RPMI7951 (cell line): ENCODE measurements around the gene ZSCAN21. TPM values are rescaled to one million over a fixed set of nuclear protein-coding genes. Genes with fewer than 3 reads are reported as not detected.
A peak's percentile ranks its signal among the peaks of the same experiment; 100 is the strongest.

ENCODE experiments used
- DNase-seq: peaks from one replicate; pipeline ENCODE4 v3.0.0-alpha.2; 2012; ENCODE audit warnings: low read depth
- total RNA-seq: library from RNA; depleted of rRNA; stranded (reverse); fragments of >200 nt; shearing (Covaris generic); gene quantifications from 2 replicates; pipeline ENCODE4 v1.2.3, GENCODE V29; 2014

Gene ZSCAN21
- total RNA-seq, 1 experiment from 2014 or later, result 15.4 TPM

DNA sequence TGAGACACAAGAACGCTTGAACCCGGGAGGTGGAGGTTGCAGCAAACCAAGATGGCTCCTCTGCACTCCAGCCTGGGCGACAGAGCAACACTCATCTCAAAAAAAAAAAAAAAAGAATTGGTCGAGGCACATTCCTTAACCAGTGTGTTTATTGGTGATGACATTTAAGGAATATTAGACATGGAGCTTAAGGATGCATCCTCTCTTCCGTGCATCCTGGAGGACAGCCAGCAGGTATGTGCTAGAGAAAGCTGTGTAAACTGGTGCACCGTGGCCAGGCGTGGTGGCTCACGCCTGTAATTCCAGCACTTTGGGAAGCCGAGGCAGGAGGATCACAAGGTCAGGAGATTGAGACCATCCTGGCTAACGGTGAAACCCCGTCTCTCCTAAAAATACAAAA lies 22.4 kb upstream of the ZSCAN21 start:
- DNase-seq, result no peak

DNA sequence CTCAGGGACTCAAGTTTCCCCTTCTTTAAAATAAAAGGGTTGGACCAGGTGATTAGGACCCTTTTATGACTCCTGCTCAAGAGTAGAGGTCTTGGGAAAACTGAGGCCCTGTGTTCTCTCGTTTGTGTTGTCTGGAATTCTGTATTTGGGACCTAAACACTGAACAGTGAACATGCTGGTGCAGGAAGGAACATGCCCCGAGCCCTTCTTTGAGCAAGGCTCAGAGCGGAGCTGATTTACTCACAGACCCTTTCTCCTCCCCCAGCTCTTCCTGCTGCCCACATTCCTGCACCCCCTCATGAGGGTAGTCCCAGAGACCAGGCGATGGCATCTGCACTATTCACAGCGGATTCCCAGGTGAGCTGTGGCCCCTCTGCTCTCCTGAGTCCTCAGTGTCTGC lies 20.0 kb upstream of the ZSCAN21 start:
- no peak for DNase-seq

DNA sequence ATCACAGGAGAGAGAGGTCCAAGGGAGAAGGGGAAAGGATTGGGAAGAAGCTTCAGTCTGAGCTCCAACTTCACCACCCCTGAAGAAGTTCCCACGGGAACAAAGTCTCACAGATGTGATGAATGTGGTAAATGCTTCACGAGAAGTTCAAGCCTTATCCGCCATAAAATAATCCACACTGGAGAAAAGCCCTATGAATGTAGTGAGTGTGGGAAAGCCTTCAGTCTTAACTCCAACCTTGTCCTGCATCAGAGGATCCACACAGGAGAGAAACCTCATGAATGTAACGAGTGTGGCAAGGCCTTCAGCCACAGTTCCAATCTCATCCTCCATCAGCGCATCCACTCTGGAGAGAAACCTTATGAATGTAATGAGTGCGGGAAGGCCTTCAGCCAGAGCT lies 16.0 kb upstream of the ZSCAN21 start:
- no peak for DNase-seq

DNA sequence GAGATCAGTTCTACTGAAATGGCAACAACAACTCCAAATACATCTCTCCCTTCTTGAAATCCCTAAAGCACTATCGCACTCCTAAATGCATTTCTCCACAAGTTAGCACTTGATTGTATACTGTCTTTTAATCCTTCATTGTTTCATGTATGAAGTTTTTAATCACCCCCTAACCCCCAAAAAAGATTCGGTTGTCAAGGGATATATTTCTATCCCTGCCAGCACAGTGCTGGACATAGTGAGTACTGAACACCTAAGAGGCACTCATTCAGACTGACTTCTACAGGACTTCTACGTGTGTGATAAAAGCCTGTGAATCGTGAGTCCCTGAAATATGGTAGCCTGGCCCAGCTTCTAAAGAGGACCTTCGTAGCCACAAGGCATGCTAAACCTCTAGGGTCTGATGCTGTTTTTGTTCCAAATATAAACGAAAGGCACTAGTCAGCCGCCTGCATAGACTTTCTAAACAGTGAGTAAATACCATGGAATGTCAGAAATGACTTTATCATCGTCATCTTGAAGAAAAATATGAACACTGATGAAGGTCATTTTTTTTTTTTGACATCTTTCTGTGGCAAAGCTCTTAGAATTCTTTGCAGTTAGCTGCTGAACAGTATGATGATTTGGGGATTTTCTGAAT lies 14.6 kb upstream of the ZSCAN21 start:
- peak; percentile 58 for DNase-seq

DNA sequence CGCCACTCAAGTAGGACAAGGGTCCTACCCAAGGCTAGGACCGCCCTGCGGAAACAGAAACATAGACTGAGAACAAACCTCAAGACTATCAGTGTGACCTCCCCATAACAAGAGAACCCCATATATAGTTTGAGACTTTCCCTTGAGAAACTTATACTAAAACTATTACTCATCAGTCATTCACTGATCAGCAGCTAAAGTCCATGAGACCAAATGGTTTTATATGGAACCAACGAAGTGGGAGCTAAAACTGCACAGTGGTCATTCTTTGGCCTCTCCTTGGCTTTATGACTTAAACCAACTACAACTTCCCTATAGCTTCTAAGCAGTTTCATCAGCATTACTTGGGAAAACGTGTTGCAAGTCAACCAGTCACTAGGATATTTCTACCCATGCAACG lies 13.7 kb upstream of the ZSCAN21 start:
- DNase-seq, result no peak

DNA sequence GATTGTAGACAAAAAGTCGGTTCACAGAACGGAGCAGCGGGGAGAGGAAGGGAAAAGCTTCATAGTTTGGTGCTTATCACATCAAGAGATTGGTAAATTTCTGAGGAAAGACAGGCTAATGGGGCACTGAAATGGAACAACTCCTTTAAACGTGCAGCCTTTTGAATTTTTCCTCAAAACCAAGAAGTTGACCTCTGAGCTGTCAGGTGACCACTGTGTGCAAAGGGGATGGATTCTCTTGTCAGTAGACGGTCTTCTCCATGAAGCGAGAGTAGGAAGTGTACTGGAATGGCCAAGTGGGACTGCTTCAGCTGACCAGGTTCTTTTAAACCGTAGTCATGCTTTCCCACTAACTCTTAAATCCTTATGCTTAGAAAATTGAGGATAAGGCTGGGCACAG lies 11.2 kb upstream of the ZSCAN21 start:
- DNase-seq, result no peak

DNA sequence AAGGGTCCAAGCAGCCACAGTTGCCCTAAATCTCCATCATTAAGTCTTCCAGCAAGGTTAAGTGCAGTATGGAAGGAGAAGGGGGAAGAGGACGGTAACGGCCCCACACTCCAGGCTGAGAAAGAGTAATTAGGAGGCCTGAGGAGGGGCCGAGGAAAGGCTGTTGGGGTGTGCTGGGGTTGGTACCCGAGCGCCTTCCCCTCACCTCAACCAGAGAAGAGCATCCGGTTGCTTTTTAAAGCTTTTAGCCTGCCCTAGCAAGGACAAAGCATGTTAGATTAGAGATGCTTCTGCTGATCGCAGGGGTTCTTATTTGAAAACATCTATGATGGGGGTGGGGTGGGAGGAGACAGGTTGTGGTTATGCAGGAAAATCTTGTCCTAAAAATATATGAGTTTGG lies 9.0 kb upstream of the ZSCAN21 start:
- no peak for DNase-seq

DNA sequence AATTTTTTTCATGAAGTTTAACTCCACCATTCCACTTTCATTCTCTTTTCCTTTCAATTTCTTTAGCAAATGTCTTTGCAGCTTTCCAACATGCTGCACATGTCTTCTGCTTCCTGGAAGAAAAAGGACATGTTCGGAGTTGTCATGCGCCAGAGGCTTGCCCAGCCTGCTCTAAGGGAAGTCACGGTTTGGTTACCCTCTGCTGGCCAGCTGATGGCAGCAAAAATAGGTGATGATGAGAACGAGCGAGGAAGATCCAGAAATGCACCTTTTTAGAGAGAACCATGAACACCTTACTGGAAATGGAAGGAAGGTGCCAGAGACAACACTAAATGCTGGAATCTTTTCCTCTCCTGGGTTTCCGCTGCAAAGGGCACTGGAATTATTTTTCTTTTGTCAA lies 4.9 kb upstream of the ZSCAN21 start:
- DNase-seq, result peak; percentile 54

DNA sequence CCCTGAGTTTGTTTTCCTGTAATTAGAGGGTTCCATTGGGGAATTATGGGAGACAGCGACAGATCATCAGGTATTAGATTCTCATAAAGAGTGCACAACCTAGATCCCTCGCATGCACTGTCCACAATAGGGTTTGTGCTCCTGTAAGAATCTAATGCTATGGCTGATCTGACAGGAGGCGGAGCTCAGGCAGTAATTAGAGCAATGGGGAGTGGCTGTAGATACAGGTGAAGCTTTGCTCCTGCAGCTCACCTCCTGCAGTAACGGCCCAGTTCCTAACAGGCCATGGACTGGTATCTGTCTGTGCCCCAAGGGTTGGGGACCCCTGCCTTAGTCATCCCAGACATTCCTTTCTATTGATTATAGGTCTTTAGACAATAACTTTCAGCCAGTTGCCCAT lies 894 bp upstream of the ZSCAN21 start:
- no peak for DNase-seq

DNA sequence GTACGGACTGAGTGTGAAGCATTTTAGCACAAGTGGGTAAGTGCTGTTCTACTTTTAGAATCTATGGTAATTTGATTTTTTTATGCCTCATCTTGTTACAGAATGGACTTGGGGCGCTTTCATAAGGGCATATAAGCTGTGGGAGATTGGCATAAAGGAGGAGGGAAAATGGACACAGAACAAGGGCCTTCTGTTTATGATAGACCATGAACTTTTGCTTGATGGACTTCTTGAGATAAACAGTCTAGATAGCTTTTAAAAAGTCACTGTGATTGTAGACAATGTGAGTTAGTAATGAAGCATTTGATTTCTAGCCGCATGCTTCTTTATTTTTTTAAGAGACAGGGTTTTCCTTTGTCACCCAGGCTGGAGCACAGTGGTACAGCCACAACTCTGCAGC lies 2.0 kb downstream of the ZSCAN21 start:
- DNase-seq, result peak; percentile 25

DNA sequence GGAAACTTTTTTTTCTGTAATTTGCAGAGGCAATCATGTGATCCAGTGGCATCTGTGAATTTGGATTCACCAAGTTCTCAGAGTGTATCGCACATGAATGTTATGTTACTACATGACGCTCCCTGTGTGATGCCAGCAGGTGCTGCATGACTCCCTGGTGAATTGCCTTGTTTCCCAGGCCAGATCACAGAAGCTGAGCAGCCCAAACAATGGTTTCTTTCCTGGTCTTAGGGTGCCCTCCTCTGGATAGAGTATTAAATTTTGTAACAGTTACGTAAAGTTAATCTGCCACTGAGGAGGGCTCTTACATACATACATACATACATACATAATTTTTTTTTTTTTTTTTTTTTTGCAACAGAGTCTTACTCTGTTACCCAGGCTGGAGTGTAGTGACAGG lies 3.6 kb downstream of the ZSCAN21 start:
- peak; percentile 52 for DNase-seq

DNA sequence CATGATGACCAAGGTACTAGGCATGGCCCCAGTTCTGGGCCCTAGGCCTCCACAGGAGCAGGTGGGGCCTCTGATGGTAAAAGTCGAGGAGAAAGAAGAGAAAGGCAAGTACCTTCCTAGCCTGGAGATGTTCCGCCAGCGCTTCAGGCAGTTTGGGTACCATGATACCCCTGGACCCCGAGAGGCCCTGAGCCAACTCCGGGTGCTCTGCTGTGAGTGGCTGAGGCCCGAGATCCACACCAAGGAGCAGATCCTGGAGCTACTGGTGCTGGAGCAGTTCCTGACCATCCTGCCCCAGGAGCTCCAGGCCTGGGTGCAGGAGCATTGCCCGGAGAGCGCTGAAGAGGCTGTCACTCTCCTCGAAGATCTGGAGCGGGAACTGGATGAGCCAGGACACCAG lies 7.4 kb downstream of the ZSCAN21 start:
- no peak for DNase-seq

DNA sequence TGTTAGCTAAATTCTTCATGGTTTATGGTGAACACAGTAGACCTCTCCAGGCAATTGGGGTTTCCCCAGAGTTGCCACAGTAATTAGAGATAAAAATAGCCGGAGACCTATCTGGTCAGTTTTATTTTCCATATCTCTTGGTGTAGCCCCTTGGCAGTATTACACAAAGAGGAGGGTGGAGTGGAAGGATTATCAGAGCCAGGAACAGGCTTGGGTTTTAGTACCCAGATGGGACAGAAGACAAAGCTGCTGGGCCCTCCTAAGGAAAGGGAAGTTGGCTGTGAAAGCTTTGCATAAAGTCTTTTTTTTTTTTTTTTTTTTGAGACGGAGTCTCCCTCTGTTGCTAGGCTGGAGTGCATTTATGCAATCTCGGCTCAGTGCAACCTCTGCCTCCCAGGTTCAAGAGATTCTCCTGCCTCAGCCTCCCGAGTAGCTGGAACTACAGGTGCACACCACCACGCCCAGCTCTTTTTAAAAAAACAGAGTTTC lies 9.7 kb downstream of the ZSCAN21 start:
- no peak for DNase-seq

DNA sequence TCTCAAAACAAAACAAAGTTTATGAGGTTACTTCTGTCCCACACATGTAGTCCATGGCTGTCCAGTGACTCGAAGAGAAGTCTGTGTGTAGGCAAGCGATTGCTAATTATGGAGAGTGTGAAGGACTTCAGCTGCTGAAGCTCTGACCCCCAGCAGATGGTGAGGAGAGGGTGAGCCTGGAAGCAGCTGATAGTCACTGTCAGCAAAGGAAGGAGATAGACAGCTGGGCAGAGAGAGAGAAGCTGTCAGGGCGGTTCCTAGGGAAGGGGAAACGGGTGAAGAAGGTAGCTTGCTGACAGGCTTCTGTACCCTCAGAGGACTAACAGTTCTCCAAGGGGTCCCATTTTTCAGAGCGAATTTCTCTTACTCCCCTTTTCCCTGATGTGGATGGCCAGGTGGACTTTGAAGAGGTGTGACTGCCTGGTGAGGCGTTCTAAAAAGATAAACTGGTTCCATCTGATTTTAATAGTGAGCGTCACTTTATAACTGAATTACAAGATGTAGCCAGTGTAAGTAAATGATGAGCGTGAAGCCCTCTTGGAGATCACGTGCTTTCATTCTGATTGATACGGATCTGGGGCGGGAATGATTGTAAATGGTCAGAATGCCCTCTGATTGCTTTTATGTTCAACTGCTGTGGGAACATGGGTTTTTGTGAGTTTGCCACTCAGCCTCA lies 12.1 kb downstream of the ZSCAN21 start:
- DNase-seq, result no peak

DNA sequence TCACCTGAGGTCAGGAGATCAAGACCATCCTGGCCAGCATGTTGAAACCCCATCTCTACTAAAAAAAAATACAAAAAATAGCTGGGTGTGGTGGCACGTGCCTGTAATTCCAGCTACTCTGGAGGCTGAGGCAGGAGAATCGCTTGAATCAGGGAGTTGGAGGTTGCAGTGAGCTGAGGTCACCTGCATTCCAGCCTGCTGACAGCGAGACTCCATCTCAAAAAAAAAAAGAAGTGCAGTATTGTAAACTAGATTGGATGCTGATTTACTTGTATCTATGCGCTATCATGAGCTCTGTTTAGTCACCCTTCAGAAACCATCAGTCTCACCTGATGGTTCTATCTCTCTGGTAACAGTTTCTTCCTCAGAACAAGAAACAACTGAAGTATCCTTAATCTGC lies 13.8 kb downstream of the ZSCAN21 start:
- DNase-seq, result no peak

DNA sequence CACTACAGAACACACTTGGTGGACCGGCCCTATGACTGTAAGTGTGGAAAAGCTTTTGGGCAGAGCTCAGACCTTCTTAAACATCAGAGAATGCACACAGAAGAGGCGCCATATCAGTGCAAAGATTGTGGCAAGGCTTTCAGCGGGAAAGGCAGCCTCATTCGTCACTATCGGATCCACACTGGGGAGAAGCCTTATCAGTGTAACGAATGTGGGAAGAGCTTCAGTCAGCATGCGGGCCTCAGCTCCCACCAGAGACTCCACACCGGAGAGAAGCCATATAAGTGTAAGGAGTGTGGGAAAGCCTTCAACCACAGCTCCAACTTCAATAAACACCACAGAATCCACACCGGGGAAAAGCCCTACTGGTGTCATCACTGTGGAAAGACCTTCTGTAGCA lies 14.6 kb downstream of the ZSCAN21 start:
- DNase-seq, result no peak

DNA sequence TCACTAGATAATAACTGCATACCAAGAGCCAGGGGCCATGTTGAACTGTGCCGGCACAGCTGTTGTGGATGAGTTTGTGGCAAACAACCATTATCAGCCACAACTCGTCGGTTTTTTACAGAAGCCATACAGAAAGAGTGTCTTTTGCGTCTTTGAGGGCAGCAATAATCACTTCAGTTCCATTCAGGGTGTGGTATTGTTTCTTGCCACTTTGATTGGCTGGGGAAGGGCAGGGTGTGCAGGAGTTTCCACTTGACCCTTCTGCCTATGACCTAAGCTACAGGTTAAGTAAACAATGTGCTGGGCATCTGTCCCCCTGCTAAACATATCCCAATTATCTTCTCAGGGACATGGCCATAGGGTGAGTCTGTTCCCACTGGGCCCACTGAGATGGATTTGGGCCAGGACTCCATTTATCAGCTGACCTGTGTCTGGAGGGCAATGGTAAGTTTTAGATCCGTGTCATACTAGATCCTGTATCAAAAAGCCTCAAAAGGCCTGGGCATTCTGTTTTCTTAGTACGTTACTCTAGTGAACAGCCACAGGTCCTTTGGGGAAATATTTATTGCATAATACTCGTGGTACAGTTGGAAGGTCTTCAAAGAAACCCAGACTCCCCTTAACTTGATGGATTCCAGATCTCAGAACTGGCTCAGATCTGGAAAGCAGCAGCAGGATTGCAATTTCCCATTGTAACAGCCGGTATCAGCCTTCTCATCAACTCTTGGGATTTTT lies 16.0 kb downstream of the ZSCAN21 start:
- peak; percentile 70 for DNase-seq

DNA sequence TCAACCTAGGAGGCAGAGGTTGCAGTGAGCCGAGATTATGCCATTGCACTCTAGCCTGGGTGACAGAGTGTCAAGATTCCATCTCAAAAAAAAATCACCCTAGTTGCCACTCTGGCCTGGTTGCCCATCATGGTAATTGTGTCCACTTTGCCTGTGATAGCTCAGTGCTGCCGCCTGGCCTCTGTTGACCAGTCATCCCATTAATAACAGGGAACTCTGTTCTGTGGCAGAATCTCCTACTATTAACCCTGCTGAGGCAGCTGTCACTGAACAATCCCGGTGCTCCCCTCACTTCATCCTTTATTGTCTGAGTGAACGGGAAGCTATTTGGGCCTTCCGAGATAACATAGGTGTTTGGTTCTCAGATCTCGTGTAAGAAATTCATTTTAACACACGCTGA lies 17.4 kb downstream of the ZSCAN21 start:
- no peak for DNase-seq

DNA sequence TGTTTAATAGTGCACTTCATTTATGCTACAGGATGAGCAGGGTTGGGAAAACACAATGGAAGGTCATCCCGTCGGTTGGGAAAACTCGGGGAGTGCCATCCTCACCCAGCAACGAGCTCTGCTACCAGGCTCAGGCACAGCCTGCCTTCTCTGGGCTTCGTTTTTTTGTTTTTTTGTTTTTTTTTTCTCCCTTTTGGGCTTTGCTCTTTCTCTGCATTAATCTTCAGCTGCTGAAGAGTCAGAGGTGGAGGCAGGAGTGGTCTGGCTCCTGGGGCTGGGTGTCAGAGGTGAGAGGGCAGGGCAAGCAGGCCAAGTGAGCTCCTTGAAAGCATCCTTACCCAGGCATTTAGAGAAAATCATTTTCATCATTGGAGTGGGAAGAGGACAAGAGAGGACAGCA lies 20.4 kb downstream of the ZSCAN21 start:
- no peak for DNase-seq

DNA sequence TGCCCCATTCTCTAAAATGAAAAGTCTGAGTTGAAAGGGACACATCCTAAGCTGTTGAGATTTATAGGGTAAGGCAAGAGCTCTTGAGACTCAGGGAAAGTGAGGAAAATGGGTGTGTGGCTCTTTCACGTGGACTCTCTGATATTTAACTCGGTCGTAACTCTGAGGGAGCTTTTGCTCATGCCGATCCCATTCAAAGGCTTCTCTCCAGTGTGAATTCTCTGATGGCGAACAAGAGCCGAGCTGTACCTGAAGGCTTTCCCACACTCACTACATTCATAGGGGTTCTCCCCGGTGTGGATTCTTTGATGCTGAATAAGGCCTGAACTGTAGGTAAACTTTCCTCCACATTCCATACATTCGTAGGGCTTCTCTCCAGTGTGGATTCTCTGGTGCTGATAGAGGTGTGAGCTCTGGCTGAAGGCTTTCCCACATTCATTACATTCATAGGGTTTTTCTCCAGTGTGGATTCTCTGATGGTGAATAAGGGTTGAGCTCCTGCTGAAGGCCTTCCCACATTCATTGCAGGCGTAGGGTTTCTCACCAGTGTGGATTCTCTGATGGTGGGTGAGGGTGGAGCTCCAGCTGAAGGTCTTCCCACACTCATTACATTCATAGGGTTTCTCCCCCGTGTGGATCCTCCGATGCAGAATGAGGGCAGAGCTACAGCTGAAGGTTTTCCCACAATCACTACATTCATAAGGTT lies 21.6 kb downstream of the ZSCAN21 start:
- DNase-seq, result no peak

DNA sequence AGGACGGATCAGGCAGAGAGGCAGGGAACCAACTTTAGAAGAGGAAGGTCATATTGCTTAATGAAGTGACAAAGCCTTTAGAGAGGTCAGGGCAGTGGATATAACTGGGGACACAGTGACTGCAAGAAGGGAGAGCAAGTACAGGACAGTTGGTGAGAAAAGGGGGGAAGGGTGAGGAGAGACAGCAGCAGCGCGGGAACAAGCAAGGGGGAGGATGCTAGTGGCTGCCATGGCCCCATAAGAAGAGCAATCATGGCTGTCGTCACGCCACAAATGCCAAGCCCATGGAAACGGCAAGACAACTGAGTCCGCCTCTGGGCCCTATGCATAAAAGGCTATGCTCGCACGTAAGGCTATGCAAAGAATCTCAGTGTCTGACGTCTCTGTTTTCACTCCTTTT lies 22.9 kb downstream of the ZSCAN21 start:
- DNase-seq, result no peak

DNA sequence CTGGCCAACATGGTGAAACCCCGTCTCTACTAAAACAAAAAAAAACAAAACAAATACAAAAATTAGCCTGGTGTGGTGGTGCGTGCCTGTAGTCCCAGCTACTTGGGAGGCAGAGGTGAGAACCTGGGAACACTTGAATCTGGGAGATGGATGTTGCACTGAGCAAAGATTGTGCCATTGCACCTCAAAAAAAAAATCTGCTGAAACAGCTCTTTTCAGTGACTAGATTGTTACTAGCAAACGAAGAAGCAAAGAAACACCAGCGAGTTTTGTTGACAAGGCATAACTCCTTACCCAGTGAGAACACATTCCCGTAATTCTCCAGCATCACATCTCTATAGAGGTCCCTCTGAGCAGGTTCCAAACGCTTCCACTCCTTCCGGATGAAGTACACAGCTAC lies 25.3 kb downstream of the ZSCAN21 start:
- DNase-seq, result no peak
